HCT116 (cell line): ENCODE measurements around the gene LYPD5. TPM values are rescaled to one million over a fixed set of nuclear protein-coding genes. Genes with fewer than 3 reads are reported as not detected.

Experiments
- ATAC-seq: fragments of 200-7000 bp; cut with Tn5 transposase; 2 replicates; pipeline ENCODE4 v1.9.1; 2020; ENCODE audit warnings: mild to moderate bottlenecking, moderate library complexity
- BruUV-seq: library from RNA; stranded (reverse); fragments of 400-500 nt; replicated peaks from 2 replicates; lab custom pipeline; 2021; lab: Mats Ljungman, UMichigan
- CTCF ChIA-PET: fragments of 300-600 bp; sonication (Branson Sonifier 250); formaldehyde crosslinking; loops from one replicate; lab custom pipeline; 2021; ENCODE audit warnings: antibody characterized with exemption; lab: Charles Lee
- POLR2A ChIA-PET: fragments of 300-600, 350-600 bp; sonication (Branson Sonifier 250); formaldehyde crosslinking; loops from one replicate; lab custom pipeline; 2021; ENCODE audit warnings: antibody characterized with exemption; lab: Charles Lee
- RAD21 ChIA-PET, 2 experiments: fragments of 300-600 bp; sonication (Branson Sonifier 250); formaldehyde crosslinking; loops; one replicate each; lab custom pipeline; 2023; ENCODE audit warnings: low total read pairs in 2 of 2; ENCODE audit not compliant: uncharacterized antibody in 2 of 2, unreplicated experiment in 2 of 2, low non-redundant PET in 1 of 2; lab: Charles Lee
- DNase-seq: peaks from one replicate; pipeline ENCODE4 v3.0.0-alpha.2; 2010; ENCODE audit warnings: low read depth, low spot score
- H2AFZ ChIP-seq: fragments of 200-600 bp; shearing (Covaris generic), sonication (generic); 2 replicates; pipeline ENCODE4 v1.6.1; 2017; ENCODE audit warnings: low read depth, mixed run types, mixed read lengths, antibody characterized with exemption, low read length; ENCODE audit not compliant: poor library complexity, severe bottlenecking
- H3K27ac ChIP-seq: 2 replicates; pipeline ENCODE4 v1.5.1; 2012; ENCODE audit warnings: low read depth, low read length
- H3K27me3 ChIP-seq: fragments of 200-600 bp; sonication (generic); 2 replicates; pipeline ENCODE4 v1.6.1; 2016; ENCODE audit warnings: mixed run types, low read length, mixed read lengths; ENCODE audit not compliant: insufficient read depth
- H3K36me3 ChIP-seq, 2 experiments: fragments of 200-500 bp in 1 of 2; fragments of 200-600 bp in 1 of 2; sonication (Bioruptor generic) in 1 of 2; sonication (generic) in 1 of 2; 2 replicates each; pipeline versions ENCODE4 v1.5.1 to v1.6.1; 2014 to 2016; ENCODE audit warnings: low read length in 2 of 2, inconsistent platforms in 1 of 2, mixed read lengths in 1 of 2, mixed run types in 1 of 2; ENCODE audit not compliant: insufficient read depth in 2 of 2, control insufficient read depth in 1 of 2
- H3K4me1 ChIP-seq, 2 experiments: fragments of 200-600 bp in 1 of 2; sonication (generic) in 1 of 2; 2 replicates each; pipeline versions ENCODE4 v1.5.1 to v1.6.1; 2012 to 2017; ENCODE audit warnings: low read length in 2 of 2, inconsistent platforms in 1 of 2, mild to moderate bottlenecking in 1 of 2, mixed read lengths in 1 of 2, mixed run types in 1 of 2, moderate library complexity in 1 of 2; ENCODE audit not compliant: insufficient read depth in 2 of 2, control insufficient read depth in 1 of 2
- H3K4me2 ChIP-seq: fragments of 200-600 bp; sonication (generic); 2 replicates; pipeline ENCODE4 v1.6.1; 2017; ENCODE audit warnings: mixed run types, low read length, mixed read lengths
- H3K4me3 ChIP-seq, 2 experiments: fragments of 200-600 bp in 1 of 2; sonication (generic) in 1 of 2; replicated peaks in 1 of 2; 2 replicates each; pipeline ENCODE4 v1.5.1; 2011 to 2016; ENCODE audit warnings: low read length in 2 of 2, control low read depth in 1 of 2, low read depth in 1 of 2, mild to moderate bottlenecking in 1 of 2, mixed read lengths in 1 of 2, mixed run types in 1 of 2
- H3K79me2 ChIP-seq: fragments of 200-600 bp; sonication (generic); 2 replicates; pipeline ENCODE4 v1.6.1; 2017; ENCODE audit warnings: mild to moderate bottlenecking, mixed run types, low read length, moderate library complexity, mixed read lengths; ENCODE audit not compliant: insufficient read depth
- H3K9ac ChIP-seq: fragments of 200-600 bp; sonication (generic); 2 replicates; pipeline ENCODE4 v1.6.1; 2016; ENCODE audit warnings: low read length, mixed read lengths
- H3K9me2 ChIP-seq: fragments of 200-600 bp; sonication (generic), shearing (Covaris generic); 2 replicates; pipeline ENCODE4 v1.6.1; 2017; ENCODE audit warnings: mixed run types, mild to moderate bottlenecking, moderate library complexity; ENCODE audit not compliant: insufficient read depth
- H3K9me3 ChIP-seq, 2 experiments: fragments of 200-500 bp in 1 of 2; fragments of 200-600 bp in 1 of 2; sonication (Bioruptor generic) in 1 of 2; sonication (generic) in 1 of 2; 2 replicates each; pipeline ENCODE4 v1.6.1; 2014 to 2017; ENCODE audit warnings: low read length in 2 of 2, mixed read lengths in 2 of 2, inconsistent platforms in 1 of 2, low read depth in 1 of 2, mild to moderate bottlenecking in 1 of 2, mixed run types in 1 of 2, moderate library complexity in 1 of 2; ENCODE audit not compliant: control insufficient read depth in 1 of 2, insufficient read depth in 1 of 2
- H4K20me1 ChIP-seq: fragments of 200-600 bp; sonication (generic), shearing (Covaris generic); 2 replicates; pipeline ENCODE4 v1.6.1; 2017; ENCODE audit warnings: mixed run types, mild to moderate bottlenecking, moderate library complexity; ENCODE audit not compliant: insufficient read depth
- ATF3 ChIP-seq: IDR thresholded peaks from 2 replicates; pipeline ENCODE4 v1.6.1; 2012
- CEBPB ChIP-seq: IDR thresholded peaks from 2 replicates; pipeline ENCODE4 v1.6.1; 2012; ENCODE audit warnings: low read depth
- CTCF ChIP-seq, 3 experiments: fragments of 200-600 bp in 1 of 3; sonication (generic) in 1 of 3; IDR thresholded peaks in 2 of 3; conservative IDR thresholded peaks in 1 of 3; 2 replicates each; pipeline ENCODE4 v1.5.1; 2012 to 2017; ENCODE audit warnings: low read depth in 2 of 3, low read length in 2 of 3, antibody characterized with exemption in 1 of 3, borderline replicate concordance in 1 of 3, control low read depth in 1 of 3, mild to moderate bottlenecking in 1 of 3, mixed read lengths in 1 of 3, mixed run types in 1 of 3, moderate library complexity in 1 of 3; ENCODE audit not compliant: insufficient read depth in 1 of 3
- EZH2 ChIP-seq: fragments of 200-600 bp; sonication (generic); IDR thresholded peaks from 2 replicates; pipeline ENCODE4 v1.6.1; 2017; ENCODE audit warnings: antibody characterized with exemption, mixed run types
- EZH2phosphoT487 ChIP-seq: fragments of 200-600 bp; IDR thresholded peaks from 2 replicates; pipeline ENCODE4 v1.6.1; 2018; ENCODE audit warnings: antibody characterized with exemption, borderline replicate concordance
- FOSL1 ChIP-seq: IDR thresholded peaks from 2 replicates; pipeline ENCODE4 v1.6.1; 2012; ENCODE audit warnings: low read depth
- JUND ChIP-seq: IDR thresholded peaks from 2 replicates; pipeline ENCODE4 v1.6.1; 2012
- SIN3A ChIP-seq: IDR thresholded peaks from 2 replicates; pipeline ENCODE4 v1.6.1; 2012; ENCODE audit warnings: low read depth
- SRF ChIP-seq: IDR thresholded peaks from 2 replicates; pipeline ENCODE4 v1.6.1; 2012; ENCODE audit warnings: low read depth
- TCF7L2 ChIP-seq: IDR thresholded peaks from 2 replicates; pipeline ENCODE4 v1.7.0; 2011; ENCODE audit warnings: borderline replicate concordance, inconsistent platforms; ENCODE audit not compliant: insufficient read depth, insufficient read length; ENCODE audit errors: extremely low read depth
- ZFX ChIP-seq: fragments of 450-650 bp; IDR thresholded peaks from 2 replicates; pipeline ENCODE4 v1.6.1; 2017
- intact Hi-C: fragments of 100-400 bp; cut with micrococcal nuclease; formaldehyde crosslinking; loops from 2 replicates; pipeline ENCODE4 v1.10.0; 2022
- total RNA-seq: library from RNA; stranded (reverse); gene quantifications from one replicate; pipeline ENCODE4 v1.2.1, GENCODE V29; 2021; ENCODE audit not compliant: unreplicated experiment

The LYPD5 gene
- total RNA-seq, 1 experiment from 2014 or later = 7.6 TPM

- intact Hi-C loops = no loop called here
- ChIA-PET CTCF (interaction anchor here (1.6 kb wide), 1 partner anchor 13 kb away, joined by 5 read pairs; no protein-coding TSS in a partner anchor), RAD21 (no interaction called here), POLR2A (no interaction called here)
- TF ChIP-seq JUND (no peak), FOSL1 (no peak), SRF (no peak), EZH2 (no peak), CTCF (IDR thresholded peaks at IDR 0.05 in 2 of 3, conservative IDR thresholded peaks at IDR 0.05 in 1 of 3; ENCODE audit: borderline replicate concordance in 1 of 3, insufficient read depth in 1 of 3, low read depth in 2 of 3, low read length in 2 of 3) (no peak)
- Histone ChIP-seq H3K4me2 (peak overlapping the region; percentile 81; the same call in 1 of the 2 replicates), H3K27me3 (no peaks in the 10 kb centered on the region), H3K4me1 (peaks cover 19 to 54% of the 10 kb centered on the region in 2 experiments), H2AFZ (no peak overlapping the region), H3K9me3 (no peaks in the 10 kb centered on the region), H4K20me1 (no peaks in the 10 kb centered on the region), H3K79me2 (peaks cover 63% of the 10 kb centered on the region), H3K9me2 (no peaks in the 10 kb centered on the region), H3K36me3 (peaks cover 29 to 42% of the 10 kb centered on the region in 2 experiments), H3K9ac (no peak overlapping the region), H3K27ac (peak overlapping the region; percentile 1; the same call in 1 of the 2 replicates), H3K4me3 (no peak overlapping the region)
- DNase-seq = no peak
- BruUV-seq = no TSS peak
- no peak for ATAC-seq
Measured at GRCh38 chr19:43751466-43752220, 50.6 kb downstream of the LYPD5 start.

GRCh38 chr19:43749898-43750297 lies 52.3 kb downstream of the LYPD5 start:
- CTCF ChIA-PET = no interaction called here
- no peak for TF ChIP-seq TCF7L2
- TF ChIP-seq SIN3A = no peak
- TF ChIP-seq ATF3 = no peak
- no peak for TF ChIP-seq CEBPB
- TF ChIP-seq EZH2phosphoT487 = no peak
- TF ChIP-seq ZFX = no peak
- DNase-seq (no peak), ATAC-seq (no peak)
- Histone ChIP-seq H3K36me3 (peaks cover 37 to 47% of the 10 kb centered on the region in 2 experiments), H3K79me2 (peaks cover 50% of the 10 kb centered on the region), H2AFZ (no peak overlapping the region), H3K9me2 (no peaks in the 10 kb centered on the region), H3K4me1 (peaks cover 12 to 38% of the 10 kb centered on the region in 2 experiments), H4K20me1 (no peaks in the 10 kb centered on the region), H3K9me3 (no peaks in the 10 kb centered on the region), H3K4me2 (no peak overlapping the region), H3K27me3 (no peaks in the 10 kb centered on the region), H3K27ac (no peak overlapping the region), H3K9ac (no peak overlapping the region), H3K4me3 (no peak overlapping the region)
- POLR2A ChIA-PET = interaction anchor here (1.0 kb wide), 1 partner anchor 15 kb away, joined by 3 read pairs; no protein-coding TSS in a partner anchor
- intact Hi-C loops = no loop called here
- BruUV-seq = no TSS peak
- RAD21 ChIA-PET = no interaction called here
